Activated effector memory CD4-positive, alpha-beta T cell treated with anti-CD3 and anti-CD28 coated beads, Interleukin-2, amount 50 U/mL, for 16 hours (primary cell): Measurements from ENCODE around the gene CUEDC1.

Experiments
- DNase-seq: peaks from one replicate; pipeline ENCODE4 v3.0.0-alpha.2; 2020

The CUEDC1 gene

DNA sequence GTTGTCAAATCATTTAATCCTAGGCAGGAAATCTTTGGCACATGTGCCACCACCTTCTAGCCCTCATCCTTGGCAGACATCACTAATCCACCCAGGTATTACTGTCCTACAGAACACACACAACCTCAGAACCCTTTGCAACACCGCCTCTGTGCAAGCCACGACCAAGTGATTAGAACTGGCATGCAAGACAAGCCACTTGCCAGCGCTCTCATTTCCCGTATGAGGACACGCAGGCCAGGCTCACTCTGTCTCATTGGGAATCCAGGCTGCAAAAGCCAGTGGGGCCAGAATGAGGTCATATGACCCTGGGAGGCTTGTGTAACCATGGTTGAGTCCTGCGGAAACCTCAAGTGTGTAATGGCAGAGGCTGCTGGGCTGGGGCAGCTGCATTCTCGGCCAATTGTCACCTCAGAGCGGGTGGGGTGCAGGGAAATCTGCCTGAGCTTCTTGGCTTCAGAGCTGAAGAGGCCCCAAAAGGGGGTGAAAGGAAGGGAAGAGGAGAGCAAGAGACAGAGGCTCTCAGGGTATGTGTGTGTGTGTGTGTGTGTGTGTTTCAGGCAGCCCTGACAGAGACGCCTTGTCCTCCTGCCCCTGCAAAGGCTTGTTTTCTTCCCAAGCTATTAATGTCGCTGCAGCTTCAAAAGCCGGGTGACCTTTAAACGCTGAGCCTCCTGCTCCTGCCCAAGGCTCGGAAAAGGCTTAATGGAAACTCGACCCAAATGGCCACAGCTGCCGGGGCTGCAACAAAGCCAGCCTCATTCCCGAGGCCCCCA is 62.2 kb downstream of the CUEDC1 start:
- DNase-seq: no peak

DNA sequence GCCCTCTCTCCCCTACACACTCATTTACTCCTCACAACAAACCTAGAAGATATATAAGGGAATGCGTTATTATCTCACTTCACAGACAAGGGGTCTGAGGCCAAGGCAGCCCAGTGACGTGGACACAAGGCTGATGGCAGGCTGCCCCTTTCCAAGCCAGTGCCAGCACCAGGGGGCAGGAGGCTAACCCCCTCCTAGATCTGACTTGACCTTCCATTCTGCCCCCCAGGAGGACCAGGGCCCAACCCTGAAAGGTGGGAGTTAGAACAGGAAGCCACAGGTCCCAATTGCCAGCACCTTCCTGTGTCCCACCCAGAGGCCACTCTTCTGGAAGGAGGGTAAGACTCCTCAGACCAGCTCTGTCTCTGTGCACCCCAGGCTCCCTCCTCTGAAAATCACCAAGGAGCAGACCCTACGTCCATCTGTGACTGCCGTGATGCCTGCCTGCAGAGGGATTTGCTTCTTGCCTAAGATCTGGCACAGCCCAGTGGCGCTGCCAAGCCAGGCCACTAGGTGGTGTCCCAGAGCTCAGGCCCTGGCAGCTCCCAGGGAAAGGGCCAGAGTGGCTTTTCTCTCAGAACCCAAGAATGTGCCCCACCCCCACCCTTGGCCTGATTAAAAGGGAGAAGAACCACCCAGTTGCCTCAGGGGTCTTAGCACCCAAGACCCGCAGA is 62.9 kb downstream of the CUEDC1 start:
- peak; percentile 92 for DNase-seq

DNA sequence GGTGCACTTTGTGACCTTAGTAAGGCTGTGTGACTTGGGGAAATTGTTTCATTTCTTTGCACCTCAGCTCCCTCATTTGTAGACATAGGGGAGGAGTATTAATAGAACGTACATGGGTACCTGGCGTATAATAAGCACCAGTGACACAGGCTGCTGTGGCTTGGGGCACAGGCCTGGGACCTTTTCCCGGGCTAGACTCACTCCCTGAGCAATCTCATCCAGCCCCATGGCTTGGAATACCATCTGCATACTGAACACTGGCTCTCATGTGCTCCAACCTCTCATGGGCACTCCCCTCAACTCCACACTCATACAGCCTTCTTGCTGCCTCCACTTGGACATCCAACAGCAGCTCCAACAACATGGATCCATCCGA is 64.4 kb downstream of the CUEDC1 start:
- DNase-seq: no peak

DNA sequence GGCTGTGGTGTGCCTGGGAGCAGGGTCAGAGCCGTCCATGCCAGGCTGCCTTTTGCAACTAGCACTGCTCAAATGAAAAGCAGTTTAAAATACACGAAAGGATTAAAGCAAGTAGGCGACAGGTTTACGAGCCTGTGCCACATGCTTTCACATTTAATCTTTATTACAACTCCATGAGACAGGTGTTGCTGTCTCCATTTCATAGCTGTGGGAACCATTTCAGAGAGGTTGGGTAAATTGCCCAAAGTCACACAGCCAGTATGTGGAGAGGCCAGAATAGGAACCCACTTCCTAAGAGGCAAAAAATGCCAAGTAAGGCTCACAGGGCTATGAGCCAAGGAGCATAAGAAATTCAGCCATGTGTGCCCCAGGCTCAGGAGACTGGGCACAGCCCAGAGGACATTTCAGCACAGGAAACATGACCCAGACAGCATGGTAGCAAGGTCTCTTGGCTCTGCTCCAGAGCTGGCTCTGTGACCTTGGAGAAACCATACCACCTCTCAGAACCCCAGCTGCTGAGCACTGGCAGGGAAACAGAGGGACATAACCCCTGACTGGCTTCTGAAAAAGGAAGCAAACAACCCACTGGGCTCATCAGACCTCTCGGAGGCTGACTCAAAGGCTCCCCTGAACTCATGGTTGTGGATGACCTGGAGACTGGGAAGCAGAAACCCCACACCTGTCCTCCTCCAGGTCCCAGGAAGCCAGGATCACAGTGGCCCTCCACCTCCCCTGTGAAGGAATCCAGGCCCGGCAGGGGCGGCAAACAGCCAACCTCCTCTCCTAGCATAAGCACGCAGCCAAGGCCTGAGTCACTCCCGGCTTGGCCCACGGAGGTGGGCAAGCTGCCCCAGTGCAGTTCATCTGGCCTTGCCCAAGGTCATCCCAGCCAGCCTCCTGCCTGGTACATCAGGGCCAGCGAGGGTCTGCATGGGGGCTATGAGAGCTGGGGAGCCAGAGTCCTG is 65.0 kb downstream of the CUEDC1 start:
- no peak for DNase-seq

DNA sequence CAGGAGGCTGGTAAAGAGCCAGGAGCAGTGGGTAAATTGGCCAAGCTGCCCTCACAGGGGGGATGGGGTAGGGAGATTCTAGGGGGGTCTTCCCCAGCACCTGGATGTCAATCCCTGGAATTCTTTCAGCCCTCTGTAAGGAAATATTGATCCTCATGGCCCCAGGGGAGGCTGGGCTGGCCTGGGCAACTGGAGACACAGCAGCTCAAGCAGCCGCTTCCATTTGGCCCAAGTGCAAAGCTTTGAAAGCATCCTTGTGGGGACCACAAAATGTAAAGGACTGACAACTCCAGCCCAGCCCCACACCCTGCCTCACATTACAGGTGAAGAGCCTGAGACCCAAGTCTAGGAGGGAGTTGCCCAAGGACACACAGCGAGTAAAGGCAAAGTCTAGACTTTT is 66.0 kb downstream of the CUEDC1 start:
- DNase-seq: no peak

DNA sequence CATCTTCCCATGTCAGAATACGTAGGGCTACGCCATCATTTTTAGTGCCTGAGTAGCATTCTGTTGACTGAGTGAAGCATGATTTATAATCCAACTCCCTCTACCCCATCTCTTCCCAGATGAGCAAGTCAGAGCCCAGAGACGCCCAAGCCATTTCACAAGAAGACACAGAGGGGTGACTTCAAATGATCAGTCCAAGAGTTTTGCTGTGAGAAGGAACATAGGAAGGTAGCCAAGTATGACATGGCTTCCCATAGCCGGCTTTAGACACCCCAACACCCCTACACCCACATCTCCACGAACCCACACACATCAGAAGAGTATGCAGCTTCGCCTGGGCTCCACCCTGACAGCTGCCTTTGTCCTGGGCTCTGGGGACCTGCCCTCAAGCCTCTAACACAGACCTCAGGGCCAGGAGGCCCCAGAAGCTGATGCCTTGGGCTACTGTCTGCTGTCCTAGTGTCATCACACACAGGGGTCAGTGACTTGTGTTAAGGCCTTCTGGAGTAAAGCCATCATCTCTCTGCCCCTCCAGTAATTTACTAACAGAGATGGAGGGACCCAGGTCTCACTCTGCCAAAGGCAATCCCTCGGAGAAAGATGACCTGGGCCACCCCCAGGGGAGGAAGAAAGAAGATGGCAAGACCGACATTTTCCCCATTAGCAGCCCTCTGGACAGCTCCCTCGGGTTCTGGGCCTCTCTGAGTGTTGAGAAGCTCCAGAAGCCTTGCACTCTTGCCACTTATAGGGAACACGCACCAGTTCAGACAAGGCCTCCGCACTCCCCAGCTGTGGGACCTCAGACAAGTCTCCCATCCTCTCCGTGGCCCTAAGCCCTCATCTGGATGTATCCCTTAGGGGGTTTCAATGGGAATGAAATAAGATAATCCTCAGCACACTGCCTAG is 66.6 kb downstream of the CUEDC1 start:
- DNase-seq: no peak

DNA sequence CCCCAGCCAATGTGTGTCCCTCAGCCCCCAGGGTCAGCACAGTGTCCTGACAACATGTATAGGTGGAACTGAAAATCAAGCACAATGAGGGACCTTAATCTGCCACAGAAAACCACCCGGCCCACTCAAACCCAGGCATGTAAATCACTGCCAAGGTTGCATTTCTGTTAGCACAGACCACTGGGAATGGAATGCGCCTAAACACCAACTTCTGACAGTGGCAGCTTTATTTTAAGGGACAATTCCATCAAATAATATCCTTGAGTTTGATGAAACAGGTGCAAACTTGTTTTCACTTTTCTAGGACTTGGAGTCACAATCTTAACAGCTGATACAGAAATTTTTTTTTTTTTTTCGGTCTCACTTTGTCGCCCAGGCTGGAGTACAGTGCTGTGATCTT is 68.1 kb downstream of the CUEDC1 start:
- DNase-seq: no peak

DNA sequence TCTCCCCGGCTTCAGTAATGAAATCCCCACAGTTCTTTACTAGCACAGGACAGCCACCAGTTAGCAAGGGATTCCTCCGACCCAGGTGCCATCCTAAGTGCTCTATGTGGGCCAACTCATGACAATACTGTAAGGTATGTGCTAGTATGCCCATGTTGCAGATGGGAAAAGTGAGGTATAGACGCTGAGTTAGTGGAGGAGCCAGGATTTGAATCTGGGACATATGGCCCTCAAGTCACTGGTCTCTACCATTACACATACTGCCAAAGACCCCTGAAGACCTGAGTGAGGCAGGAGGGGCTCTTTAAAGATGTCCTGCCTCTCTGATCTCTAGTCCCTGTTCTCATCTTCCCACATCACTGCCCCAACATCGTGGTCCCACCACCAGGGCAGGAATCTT is 69.2 kb downstream of the CUEDC1 start:
- DNase-seq: no peak

DNA sequence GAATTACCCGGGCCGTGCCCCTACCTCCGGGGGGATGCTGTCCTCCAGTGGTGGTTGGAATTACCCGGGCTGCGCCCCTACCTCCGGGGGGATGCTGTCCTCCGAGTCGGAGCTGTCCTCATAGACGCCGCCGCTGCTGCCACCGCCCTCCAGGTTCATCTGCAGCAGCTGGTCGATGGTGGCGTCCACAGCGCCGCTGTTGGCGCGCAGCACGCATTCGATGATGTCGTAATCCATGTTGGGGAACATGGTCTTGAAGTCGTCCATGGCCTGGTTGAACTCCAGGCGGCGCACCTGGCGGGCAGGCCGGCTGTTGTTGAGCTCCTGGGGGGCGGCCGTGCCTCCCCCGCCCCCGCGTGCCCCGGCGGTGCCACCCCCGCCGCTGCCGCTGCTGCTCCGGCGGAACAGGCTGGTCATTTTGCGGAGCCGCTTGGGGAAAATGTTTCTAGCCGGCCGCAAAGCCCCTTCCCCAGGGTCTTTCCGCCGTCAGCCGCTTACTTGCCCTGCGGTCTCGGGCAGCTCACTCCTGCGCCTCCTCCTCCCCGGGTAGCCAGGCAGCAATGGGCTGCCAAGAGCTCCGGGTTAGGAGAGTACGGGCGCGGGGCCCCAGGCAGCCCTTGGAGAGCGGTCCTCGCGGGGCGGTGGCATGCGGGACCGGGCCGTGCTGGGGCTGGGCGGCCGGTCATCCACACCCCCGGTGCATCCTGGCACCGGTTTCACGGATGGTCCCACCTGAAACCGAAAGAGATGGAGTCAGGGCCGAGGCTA is 69.9 kb downstream of the CUEDC1 start:
- DNase-seq: no peak

DNA sequence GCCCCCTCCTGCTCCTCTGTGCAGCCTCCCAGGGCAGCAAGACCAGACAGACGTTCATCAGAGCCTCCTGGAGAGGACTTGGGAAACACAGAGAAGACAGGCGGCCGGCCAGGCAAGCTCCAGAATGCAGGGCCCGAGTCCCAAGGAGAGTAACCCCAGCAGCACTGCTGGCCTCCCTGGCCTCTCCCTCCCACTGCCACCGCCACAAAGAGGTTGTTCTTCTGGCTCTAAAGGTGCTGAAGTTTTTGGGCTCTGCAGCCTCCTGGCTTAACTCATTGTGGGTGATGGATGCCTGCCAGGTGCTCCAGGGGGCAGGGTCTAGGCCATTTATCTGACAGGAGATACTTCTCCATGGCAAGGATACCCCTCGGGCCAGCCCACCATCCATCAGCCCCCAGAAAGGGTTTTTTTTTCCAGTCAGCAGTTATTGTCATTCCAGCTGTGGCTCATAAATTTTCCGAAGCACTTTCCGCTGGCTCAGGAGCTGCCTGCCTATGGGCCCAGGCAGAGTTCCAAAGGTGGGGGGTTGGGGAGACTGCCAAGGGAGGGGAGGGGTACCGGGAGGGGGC is 73.3 kb downstream of the CUEDC1 start:
- no peak for DNase-seq

DNA sequence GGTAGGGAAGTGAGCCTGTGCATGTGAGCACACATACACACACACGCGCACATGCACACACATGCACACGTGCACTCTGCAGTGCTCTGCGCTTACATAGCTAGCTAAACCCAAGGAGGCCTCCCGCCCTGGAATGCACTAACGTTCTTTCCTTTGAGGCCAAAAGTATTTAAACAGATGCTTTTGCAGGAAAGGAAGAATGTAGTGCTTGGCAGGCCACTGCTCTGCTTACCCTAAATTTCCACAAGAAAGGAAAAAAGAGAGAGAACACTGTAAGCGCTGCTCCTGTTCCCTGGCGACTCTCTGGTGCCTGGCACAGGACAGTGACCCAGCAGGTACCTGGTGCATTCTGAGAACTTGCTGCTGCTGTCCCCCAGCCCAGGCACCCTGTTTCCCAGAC is 74.1 kb downstream of the CUEDC1 start:
- DNase-seq: no peak

DNA sequence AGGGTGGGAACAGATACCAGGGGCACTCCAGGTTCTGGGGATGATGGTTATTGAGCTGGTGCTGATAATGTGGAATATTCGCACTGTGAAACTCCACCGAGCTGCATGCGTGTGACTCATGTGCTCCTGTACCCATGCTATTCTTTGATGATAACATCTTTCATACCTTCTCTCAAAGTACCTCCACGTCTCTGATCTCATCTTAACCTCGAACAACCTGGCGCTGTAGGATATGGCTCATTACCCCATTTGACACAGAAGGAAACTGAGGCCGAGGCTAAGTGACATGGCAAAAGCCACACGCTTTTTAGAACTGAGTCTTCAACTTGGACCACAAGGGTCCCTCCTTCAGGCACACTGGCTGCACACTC is 75.1 kb downstream of the CUEDC1 start:
- peak; percentile 72 for DNase-seq

DNA sequence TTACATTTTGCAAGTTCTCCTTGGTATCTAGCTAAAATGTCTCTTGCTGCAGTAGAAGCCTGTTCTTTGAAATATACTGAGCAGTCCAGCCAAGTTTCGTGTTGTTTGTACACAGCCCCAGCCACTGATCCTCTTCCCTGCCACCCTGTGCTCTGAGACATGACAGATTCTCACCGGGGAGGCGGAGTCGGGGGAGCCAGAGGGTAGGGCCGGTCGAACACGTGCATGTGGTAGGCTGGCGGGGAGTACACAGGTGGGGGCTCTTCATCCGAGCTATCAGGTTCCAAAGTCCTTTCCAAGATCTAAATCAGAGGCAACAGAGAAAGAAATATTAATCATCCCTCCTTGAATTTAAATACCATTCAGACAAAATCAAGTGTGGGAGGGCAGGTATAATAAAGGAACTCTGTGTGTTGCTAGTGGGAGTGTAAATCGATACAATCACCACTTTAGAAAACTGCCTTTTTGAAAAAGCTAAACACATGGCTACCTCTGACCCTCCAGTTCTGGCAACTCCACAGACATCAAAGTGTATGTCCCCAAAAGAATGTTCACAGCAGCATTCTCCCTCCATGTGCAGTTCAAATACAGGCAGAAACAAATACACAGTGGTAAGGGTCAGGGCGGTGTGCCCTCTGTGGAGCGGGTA is 75.7 kb downstream of the CUEDC1 start:
- DNase-seq: no peak

DNA sequence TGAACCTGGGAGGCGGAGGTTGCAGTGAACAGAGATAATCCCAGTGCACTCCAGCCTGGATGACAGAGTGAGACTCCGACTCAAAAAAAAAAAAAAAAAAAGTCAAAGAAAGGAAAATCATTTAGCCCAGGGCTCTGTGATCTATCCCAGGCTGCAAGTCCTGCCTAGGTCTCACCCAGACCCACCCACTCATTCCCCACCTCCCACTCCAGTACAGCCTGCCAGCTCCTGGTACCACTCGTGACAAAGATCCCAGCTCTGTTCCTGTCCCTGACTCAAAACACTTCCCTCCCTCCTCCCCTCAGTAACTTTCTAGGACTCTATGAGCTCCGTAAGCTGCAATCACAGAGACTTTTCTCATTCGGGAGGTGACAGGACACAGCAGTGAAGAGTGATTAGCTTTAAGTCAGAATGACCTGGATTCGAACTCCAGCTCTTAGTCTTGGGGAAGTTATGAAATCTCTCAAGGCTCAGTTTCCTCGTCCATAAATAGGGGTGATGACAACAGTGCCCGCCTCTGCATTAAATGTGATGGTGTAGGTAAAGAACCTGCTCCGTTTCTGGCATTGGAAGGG is 77.3 kb downstream of the CUEDC1 start:
- no peak for DNase-seq

DNA sequence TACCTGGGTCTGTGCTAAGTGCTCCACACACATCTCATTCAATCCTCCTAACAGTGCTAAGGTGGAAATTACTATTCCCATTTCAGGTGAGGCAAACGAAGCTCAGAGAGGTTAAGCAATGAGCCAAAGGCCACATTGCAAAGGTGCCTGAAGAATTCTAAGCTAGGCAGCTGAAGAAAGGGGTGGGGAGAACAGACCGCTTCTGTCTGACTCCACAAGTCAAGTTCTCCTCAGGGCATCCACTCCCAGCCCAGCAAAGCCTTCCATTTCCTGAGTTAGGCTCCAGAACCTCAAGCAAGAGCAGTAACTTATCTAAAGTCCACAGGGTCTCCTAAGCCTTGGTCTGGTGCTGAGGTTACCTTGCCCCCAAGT is 78.4 kb downstream of the CUEDC1 start:
- DNase-seq: no peak

DNA sequence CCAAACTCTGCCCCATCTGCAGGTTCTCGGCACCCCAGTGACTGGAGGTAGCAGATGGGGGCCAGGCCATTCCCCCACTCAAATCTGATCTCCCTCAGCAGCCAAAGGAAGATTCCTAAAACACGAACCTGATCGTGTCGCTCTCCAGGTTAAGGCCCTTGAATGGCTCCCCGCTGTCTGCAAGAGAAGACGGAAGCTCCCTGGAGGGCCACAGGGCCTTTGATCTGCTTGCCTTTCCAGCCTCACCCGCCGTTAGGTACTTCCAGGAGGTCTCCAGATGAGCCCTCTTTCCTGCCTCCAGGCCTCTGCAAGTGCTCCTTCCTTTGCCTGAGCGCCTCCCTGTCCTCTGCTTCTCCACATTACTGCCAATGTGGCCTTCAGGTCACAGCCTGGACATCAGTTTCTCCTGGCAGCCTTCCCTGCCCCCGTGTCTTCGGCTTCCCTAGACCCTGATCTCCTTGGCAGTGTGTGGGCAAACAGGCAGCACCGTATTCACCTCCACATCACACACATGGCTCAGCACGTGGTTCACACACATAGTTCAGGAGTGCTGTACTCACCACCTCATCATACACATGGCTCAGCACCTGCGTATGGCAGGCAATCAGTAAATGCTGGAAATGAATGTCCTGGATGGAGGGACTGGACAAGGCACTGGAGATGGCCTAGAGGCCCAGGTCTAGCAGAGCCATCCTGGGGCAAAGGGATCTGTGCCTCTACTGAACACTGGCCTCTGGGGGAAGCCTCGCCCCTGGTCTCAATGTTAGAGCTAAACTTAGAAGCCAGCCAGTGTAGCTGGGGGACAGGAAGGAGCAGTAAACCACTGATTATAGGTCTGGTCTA is 79.0 kb downstream of the CUEDC1 start:
- DNase-seq: no peak

DNA sequence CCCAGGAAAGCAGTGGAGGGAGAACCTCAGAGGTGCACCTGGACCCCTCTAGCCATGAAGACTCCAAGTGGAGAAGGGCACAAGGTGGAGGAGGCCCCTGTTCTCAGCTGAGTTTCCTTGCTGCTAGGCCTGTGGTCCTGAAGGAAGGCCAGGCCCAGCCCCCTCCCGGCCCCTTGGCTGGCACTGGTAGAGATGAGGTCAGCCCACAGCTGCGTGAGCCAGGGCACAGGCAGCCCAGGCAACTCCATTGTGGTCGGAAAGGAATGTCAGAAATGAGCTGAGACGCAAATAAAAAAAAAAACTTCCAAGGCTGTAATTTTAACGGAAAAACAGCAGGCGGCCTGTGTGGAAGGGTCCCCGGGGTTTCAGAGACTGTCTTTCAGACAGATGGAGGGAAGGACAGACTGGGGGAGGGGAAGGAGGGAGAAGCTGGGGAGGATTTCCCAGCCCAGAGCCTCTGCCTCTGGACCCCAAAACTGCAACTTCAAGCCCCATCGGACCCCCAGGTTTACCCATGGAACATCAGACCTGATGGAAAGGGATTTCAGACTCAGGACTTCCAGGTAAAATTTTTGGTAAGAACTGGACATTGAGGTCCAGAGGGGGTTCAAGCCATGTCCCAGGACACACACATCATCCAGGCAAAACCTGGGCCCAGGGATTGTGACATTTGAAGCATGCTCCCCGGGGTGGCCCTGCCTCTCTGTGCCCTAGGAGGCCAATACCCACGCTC is 79.8 kb downstream of the CUEDC1 start:
- no peak for DNase-seq

DNA sequence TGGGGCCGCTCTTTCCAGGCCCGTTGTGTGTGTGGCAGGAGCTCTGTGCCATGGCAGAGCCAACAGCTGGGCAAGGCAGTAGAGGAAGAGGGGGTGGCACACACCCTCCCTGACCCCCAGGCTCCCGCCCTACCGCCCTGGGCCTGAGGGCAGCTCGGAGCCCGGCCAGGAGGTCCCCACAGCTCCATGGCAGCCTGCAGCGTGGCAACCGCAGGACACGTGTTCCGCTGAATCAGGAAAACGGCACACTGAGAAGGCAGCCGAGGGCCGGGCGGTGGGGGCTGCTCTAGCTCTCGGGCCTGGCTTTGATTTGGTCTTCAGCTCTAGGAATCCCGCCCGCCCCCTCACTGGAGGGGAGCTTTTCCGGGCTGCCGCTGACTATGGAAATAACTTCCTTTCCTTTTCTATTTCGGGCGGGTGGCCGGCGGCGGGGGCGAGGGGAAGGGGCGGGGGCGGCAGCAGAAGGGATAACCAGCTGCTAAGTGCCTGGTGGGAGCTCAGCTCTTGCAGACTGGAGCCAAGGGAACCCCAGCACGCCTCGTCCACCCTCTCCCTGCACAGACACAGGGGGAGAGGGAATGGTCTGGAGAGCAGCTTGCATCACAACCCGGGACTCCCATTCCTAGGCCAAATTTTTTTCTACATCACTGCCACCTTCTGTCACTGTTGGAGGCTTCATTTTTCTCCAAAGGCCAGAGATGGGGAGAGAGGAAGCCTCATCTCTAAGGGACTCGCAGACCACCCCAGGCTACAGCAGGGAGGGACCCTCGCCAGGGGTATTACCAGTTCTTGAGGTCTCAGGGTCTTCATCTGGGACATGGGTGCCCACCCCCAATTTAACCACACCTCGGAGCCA is 80.5 kb downstream of the CUEDC1 start:
- no peak for DNase-seq
